Measurements from ENCODE around the gene CCDC18.
"Not testable (repeated sequence)": the region's sequence is repeated elsewhere in the genome, so short reads cannot be mapped to it uniquely, and the experiment has no call there.

Gene CCDC18

GRCh38 chr1:93262645-93263044 is 82.1 kb downstream of the CCDC18 start:
- H3K4me3 Mint-ChIP-seq: no peak overlapping the region

DNA sequence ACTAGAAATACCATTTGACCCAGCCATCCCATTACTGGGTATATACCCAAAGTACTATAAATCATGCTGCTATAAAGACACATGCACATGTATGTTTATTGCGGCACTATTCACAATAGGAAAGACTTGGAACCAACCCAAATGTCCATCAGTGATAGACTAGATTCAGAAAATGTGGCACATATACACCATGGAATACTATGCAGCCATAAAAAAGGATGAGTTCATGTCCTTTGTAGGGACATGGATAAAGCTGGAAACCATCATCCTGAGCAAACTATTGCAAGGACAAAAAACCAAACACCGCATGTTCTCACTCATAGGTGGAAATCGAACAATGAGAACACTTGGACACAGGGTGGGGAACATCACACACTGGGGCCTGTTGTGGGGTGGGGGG is 88.4 kb downstream of the CCDC18 start:
- Mint-ChIP-seq H3K36me3 (ENCODE audit: low read depth) (peaks cover 48% of the 10 kb centered on the region), H3K9me3 (peaks cover 35% of the 10 kb centered on the region)
- H3K27ac Mint-ChIP-seq; H3K27me3 Mint-ChIP-seq (ENCODE audit: low read depth); H3K4me3 Mint-ChIP-seq; H3K4me1 Mint-ChIP-seq (ENCODE audit: low read depth); DNase-seq (ENCODE audit: low spot score): not testable (repeated sequence)

More at GRCh38 chr1:93262645-93263044, 82.1 kb downstream of the CCDC18 start:
- DNase-seq (ENCODE audit: low spot score): no peak
- Mint-ChIP-seq H3K9me3 (peaks cover 58% of the 10 kb centered on the region), H3K4me1 (ENCODE audit: low read depth) (no peaks in the 10 kb centered on the region), H3K36me3 (ENCODE audit: low read depth) (peaks cover 76% of the 10 kb centered on the region), H3K27ac (no peak overlapping the region), H3K27me3 (ENCODE audit: low read depth) (no peaks in the 10 kb centered on the region)

DNA sequence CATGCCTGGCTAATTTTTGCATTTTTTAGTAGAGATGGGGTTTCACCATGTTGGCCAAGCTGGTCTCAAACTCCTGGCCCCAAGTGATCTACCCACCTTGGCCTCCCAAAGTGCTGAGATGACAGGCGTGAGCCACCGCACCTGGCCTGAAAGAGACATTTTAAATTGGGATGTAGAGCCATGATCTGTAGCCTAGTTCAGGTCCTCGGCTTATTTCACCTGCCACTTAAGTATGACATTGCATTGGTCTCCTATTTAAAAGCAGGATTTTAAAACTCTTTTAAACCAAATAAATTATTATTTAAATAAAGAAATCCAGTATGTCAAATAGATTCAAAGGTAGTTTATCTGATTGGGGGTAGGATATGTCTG is 94.7 kb downstream of the CCDC18 start:
- not testable (repeated sequence) for DNase-seq (ENCODE audit: low spot score); H3K9me3 Mint-ChIP-seq; H3K27me3 Mint-ChIP-seq (ENCODE audit: low read depth); H3K4me3 Mint-ChIP-seq; H3K27ac Mint-ChIP-seq; H3K4me1 Mint-ChIP-seq (ENCODE audit: low read depth)
- peaks cover 13% of the 10 kb centered on the region for H3K36me3 Mint-ChIP-seq (ENCODE audit: low read depth)

DNA sequence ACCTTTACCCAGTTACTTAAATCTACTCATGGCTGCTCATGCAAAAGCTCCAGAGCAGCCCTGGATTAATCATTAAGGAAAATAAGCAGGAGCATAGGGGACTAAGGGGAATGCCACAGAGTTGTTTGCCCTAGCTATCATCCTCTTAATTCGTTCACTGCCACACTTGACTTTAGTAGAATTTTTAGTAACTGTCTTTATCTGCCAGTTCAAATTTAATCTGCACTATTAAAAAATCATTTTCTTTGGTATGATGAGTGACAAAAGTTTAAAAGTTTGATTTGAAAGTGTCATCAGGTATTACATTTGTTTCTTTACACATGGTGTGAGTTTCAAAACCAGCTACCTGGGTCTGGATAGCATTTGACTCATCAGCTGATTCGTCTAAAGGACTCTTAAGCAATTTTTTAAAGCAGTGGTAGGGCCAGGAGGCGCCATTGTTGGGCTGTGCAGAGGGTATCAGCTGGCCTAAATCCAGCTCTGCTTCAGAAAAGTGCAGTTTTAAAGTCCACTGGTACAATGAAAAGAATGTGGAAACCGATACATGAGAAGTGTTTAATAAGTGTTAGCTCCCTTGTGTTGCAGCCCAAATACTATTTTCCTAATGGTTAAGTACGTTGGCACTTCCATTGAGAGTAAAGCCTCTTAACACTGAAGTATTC is 95.2 kb downstream of the CCDC18 start:
- no peak for DNase-seq (ENCODE audit: low spot score)
- no peak overlapping the region for H3K27ac Mint-ChIP-seq
- H3K4me1 Mint-ChIP-seq (ENCODE audit: low read depth): no peaks in the 10 kb centered on the region
- no peak overlapping the region for H3K4me3 Mint-ChIP-seq
- H3K36me3 Mint-ChIP-seq (ENCODE audit: low read depth): peaks cover 13% of the 10 kb centered on the region
- peaks cover 6% of the 10 kb centered on the region for H3K9me3 Mint-ChIP-seq
- no peaks in the 10 kb centered on the region for H3K27me3 Mint-ChIP-seq (ENCODE audit: low read depth)

DNA sequence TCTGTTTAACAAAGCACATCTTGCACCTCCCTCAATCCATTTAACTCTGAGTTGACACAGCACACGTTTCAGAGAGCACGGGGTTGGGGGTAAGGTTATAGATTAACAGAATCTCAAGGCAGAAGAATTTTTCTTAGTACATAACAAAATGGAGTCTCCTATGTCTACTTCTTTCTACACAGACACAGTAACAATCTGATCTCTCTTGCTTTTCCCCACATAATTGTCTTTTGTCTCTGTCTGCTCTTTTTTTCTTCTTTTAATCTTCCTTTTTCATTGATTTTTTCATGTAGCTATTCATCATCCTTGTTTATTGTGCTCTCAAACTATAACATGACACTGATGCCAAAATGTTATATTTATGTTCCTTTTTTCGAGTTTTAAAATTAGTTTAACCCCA is 97.0 kb downstream of the CCDC18 start:
- peaks cover 17% of the 10 kb centered on the region for H3K36me3 Mint-ChIP-seq (ENCODE audit: low read depth)
- H3K27ac Mint-ChIP-seq; H3K27me3 Mint-ChIP-seq (ENCODE audit: low read depth); H3K9me3 Mint-ChIP-seq; DNase-seq (ENCODE audit: low spot score); H3K4me1 Mint-ChIP-seq (ENCODE audit: low read depth); H3K4me3 Mint-ChIP-seq: not testable (repeated sequence)

DNA sequence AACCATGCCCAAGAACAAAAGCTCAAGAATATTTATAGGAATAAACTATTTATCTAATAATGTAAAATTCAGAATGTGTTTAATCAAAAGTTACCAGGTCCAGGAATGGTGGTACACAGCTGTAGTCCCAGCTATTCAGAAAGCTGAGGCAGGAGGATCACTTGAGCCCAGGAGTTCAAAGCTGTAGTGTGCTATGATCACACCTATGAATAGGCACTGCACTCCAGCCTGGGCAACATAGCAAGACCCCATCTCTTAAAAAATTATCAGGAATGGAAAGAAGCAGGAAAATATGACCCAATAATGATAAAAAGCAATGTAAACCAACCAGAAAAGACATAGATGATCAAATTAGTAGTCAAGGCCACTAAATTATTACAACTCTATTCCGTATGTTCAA is 103.0 kb downstream of the CCDC18 start:
- H3K36me3 Mint-ChIP-seq (ENCODE audit: low read depth): peaks cover 28% of the 10 kb centered on the region

DNA sequence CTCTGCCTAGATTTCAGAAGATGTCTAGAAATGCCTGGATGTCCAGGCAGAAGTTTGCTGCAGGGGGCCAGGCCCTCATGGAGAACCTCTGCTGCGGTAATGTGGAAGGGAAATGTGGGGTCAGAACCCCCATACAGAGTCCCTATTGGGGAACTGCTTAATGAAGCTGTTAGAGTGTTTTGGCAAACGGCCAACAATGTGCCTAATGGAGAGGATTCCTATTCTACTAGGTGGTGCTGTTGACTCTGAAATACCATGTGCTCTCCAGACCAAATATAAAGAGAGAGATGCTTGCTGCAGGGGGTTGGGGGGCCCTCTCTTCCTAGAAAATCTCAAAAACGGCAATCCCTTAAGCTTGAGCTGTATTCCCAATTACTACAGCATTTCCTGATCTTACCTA is 108.0 kb downstream of the CCDC18 start:
- Mint-ChIP-seq H3K9me3 (peaks cover 5% of the 10 kb centered on the region), H3K36me3 (ENCODE audit: low read depth) (peaks cover 30% of the 10 kb centered on the region), H3K27me3 (ENCODE audit: low read depth) (no peaks in the 10 kb centered on the region), H3K4me3 (no peak overlapping the region), H3K4me1 (ENCODE audit: low read depth) (no peaks in the 10 kb centered on the region), H3K27ac (no peak overlapping the region)
- no peak for DNase-seq (ENCODE audit: low spot score)

More for the DNA sequence above, 103.0 kb downstream of the CCDC18 start:
- no peaks in the 10 kb centered on the region for H3K27me3 Mint-ChIP-seq (ENCODE audit: low read depth)
- H3K4me3 Mint-ChIP-seq: no peak overlapping the region
- H3K27ac Mint-ChIP-seq: no peak overlapping the region
- no peak for DNase-seq (ENCODE audit: low spot score)
- no peaks in the 10 kb centered on the region for H3K4me1 Mint-ChIP-seq (ENCODE audit: low read depth)
- peaks cover 6% of the 10 kb centered on the region for H3K9me3 Mint-ChIP-seq

GRCh38 chr1:93296555-93297154 is 116.1 kb downstream of the CCDC18 start:
- H3K4me1 Mint-ChIP-seq (ENCODE audit: low read depth): no peaks in the 10 kb centered on the region
- no peaks in the 10 kb centered on the region for H3K27me3 Mint-ChIP-seq (ENCODE audit: low read depth)
- no peak overlapping the region for H3K4me3 Mint-ChIP-seq
- no peak for DNase-seq (ENCODE audit: low spot score)
- no peak overlapping the region for H3K27ac Mint-ChIP-seq
- no peaks in the 10 kb centered on the region for H3K9me3 Mint-ChIP-seq
- peaks cover 6% of the 10 kb centered on the region for H3K36me3 Mint-ChIP-seq (ENCODE audit: low read depth)

- no peaks in the 10 kb centered on the region for H3K27me3 Mint-ChIP-seq (ENCODE audit: low read depth)
- H3K27ac Mint-ChIP-seq: no peak overlapping the region
- H3K4me3 Mint-ChIP-seq: no peak overlapping the region
- H3K9me3 Mint-ChIP-seq: no peaks in the 10 kb centered on the region
- no peaks in the 10 kb centered on the region for H3K36me3 Mint-ChIP-seq (ENCODE audit: low read depth)
- H3K4me1 Mint-ChIP-seq (ENCODE audit: low read depth): no peaks in the 10 kb centered on the region
- DNase-seq (ENCODE audit: low spot score): no peak
These were observed 120.6 kb downstream of the CCDC18 start for GRCh38 chr1:93301131-93301530.

GRCh38 chr1:93302078-93302477 is 121.6 kb downstream of the CCDC18 start:
- H3K4me3 Mint-ChIP-seq: no peak overlapping the region
- no peaks in the 10 kb centered on the region for H3K9me3 Mint-ChIP-seq
- H3K4me1 Mint-ChIP-seq (ENCODE audit: low read depth): no peaks in the 10 kb centered on the region
- DNase-seq (ENCODE audit: low spot score): no peak
- H3K36me3 Mint-ChIP-seq (ENCODE audit: low read depth): no peaks in the 10 kb centered on the region
- no peak overlapping the region for H3K27ac Mint-ChIP-seq
- H3K27me3 Mint-ChIP-seq (ENCODE audit: low read depth): no peaks in the 10 kb centered on the region

DNA sequence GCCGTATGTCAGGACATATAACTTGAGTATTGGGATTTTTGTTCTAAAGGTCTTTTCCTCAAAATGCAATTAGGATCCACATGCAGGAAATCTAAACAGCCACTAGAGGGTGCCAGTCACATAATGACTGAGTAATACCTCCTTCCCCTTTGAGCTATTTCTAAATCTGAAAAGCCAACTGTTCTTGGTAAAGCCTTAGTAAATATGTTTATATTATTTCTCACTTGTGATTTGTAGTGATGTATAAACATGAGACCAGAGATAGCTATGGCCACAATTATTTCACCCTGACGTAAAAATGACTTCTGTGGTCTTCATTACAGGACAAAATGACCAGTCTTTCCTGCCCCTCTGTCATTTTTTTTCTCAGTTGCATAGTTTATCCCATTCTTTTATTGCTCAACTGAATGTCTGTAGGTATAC is 124.2 kb downstream of the CCDC18 start:
- Mint-ChIP-seq H3K4me3 (no peak overlapping the region), H3K36me3 (ENCODE audit: low read depth) (peaks cover under 1% of the 10 kb centered on the region), H3K9me3 (no peaks in the 10 kb centered on the region), H3K4me1 (ENCODE audit: low read depth) (no peaks in the 10 kb centered on the region), H3K27me3 (ENCODE audit: low read depth) (no peaks in the 10 kb centered on the region), H3K27ac (no peak overlapping the region)
- DNase-seq (ENCODE audit: low spot score): peak; percentile 12

DNA sequence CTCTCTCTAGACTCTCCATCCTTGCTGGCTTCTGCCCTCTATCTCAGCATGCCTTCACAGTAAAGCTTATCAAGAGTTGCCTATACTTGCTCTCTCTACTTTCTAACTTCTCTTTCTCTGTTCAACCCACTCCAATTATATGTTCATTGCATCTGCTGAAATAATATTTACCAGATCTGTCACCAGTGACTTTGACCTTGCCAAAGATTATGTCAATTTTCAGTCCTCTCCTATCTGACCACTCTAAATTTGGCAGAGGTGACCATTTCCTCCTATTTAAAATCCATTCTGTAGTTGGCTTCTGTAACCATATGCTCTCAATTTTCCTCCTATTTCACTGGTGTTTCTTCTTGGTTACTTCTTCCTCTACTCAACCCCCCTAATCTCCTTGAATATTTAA is 126.4 kb downstream of the CCDC18 start:
- H3K4me1 Mint-ChIP-seq (ENCODE audit: low read depth): no peaks in the 10 kb centered on the region
- no peaks in the 10 kb centered on the region for H3K27me3 Mint-ChIP-seq (ENCODE audit: low read depth)
- no peak overlapping the region for H3K4me3 Mint-ChIP-seq
- H3K27ac Mint-ChIP-seq: no peak overlapping the region
- H3K9me3 Mint-ChIP-seq: no peaks in the 10 kb centered on the region
- H3K36me3 Mint-ChIP-seq (ENCODE audit: low read depth): peaks cover 4% of the 10 kb centered on the region
- no peak for DNase-seq (ENCODE audit: low spot score)

- H3K36me3 Mint-ChIP-seq (ENCODE audit: low read depth): peaks cover 4% of the 10 kb centered on the region
- H3K9me3 Mint-ChIP-seq: no peaks in the 10 kb centered on the region
- no peak overlapping the region for H3K4me3 Mint-ChIP-seq
- no peaks in the 10 kb centered on the region for H3K4me1 Mint-ChIP-seq (ENCODE audit: low read depth)
- no peak for DNase-seq (ENCODE audit: low spot score)
- no peaks in the 10 kb centered on the region for H3K27me3 Mint-ChIP-seq (ENCODE audit: low read depth)
- H3K27ac Mint-ChIP-seq: no peak overlapping the region
These were observed 132.5 kb downstream of the CCDC18 start for GRCh38 chr1:93313026-93313425.

GRCh38 chr1:93317207-93317606 is 136.7 kb downstream of the CCDC18 start:
- Mint-ChIP-seq H3K36me3 (ENCODE audit: low read depth) (peaks cover 2% of the 10 kb centered on the region), H3K4me3 (no peak overlapping the region), H3K27ac (no peak overlapping the region), H3K4me1 (ENCODE audit: low read depth) (no peaks in the 10 kb centered on the region), H3K9me3 (no peaks in the 10 kb centered on the region), H3K27me3 (ENCODE audit: low read depth) (no peaks in the 10 kb centered on the region)
- DNase-seq (ENCODE audit: low spot score): no peak

DNA sequence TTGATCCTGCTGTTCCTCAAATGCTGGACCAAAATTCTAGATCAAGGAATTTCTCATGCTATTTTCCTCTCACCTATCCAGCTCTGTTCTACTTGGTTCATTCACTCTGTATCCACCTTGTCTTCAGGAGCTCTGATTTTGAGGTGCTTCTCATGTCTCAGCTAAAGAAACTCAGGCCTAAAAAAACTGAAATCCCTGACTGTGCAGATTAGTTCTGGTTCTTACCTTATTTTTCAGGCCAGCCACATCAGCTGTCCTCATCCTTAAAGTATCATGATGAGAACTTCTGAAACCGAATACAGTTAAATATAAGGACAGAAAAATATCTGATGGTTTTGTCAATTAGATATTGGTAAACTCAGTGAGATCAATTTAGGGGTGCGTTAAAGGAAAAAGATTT is 137.4 kb downstream of the CCDC18 start:
- Mint-ChIP-seq H3K27me3 (ENCODE audit: low read depth) (no peaks in the 10 kb centered on the region), H3K27ac (no peak overlapping the region), H3K9me3 (no peaks in the 10 kb centered on the region), H3K4me3 (no peak overlapping the region), H3K36me3 (ENCODE audit: low read depth) (peaks cover 2% of the 10 kb centered on the region), H3K4me1 (ENCODE audit: low read depth) (no peaks in the 10 kb centered on the region)
- DNase-seq (ENCODE audit: low spot score): no peak

Measured in T-helper 2 cell treated with Interferon-gamma antibody and Interleukin-4, amounts not matched to agents 5 μg/mL and 100 μg/mL, for 36 hours (primary cell).